ENCODE results near the gene SLC29A4.
A peak's percentile ranks its signal among the peaks of the same experiment; 100 is the strongest.
"Not testable (repeated sequence)": the region's sequence is repeated elsewhere in the genome, so short reads cannot be mapped to it uniquely, and the experiment has no call there.

Gene SLC29A4

DNA sequence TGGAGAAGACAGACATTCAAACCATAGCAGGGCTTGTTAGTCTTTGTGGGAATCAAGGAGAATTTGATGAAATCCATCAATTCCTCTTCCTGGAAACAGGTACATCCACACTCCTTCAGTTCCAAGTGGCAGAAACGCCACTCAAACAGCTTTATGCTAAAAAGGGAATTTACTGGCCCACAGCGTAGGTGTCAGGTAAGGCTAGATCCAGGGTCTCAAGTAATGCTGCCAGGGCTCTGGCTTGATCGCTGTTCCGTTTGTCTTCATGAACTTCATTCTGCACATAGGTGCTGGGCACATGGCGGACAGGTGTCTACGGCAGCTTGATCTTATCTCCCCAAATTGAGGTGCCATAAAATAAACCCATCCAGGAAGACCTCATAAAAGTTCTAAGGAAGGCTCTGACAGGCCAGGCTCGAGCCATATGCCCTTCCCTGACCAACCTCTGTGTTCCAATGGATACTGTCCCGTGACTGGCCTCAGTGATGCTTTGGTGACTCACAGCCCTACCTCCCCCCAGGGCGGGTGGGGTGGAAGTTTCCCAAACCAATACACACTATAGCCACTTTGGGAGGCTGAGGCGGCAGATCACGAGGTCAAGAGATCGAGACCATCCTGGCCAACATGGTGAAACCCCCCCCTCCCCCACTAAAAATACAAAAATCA, 12.6 kb upstream of the SLC29A4 start:
- H3K79me1 ChIP-seq (replicated peaks; ENCODE audit: low read length, poor library complexity, severe bottlenecking); H2BK12ac ChIP-seq (ENCODE audit: low read length in 2 of 2): not testable (repeated sequence)

GRCh38 chr7:5270788-5271187, 12.0 kb upstream of the SLC29A4 start:
- Histone ChIP-seq H4K91ac (ENCODE audit: low read length) (no peak overlapping the region), H4K8ac (ENCODE audit: low read length) (no peak overlapping the region), H3K4ac (ENCODE audit: low read depth in 1 of 2, low read length in 2 of 2) (no peak overlapping the region), H3K27me3 (ENCODE audit: control insufficient read depth in 1 of 2, insufficient read depth in 1 of 2, low read length in 2 of 2) (peaks cover 0 to 37% of the 10 kb centered on the region in 2 experiments), H2AK5ac (ENCODE audit: low read length, severe bottlenecking) (no peak overlapping the region), H3K27ac (ENCODE audit: low read length, poor library complexity, severe bottlenecking) (no peak overlapping the region), H3K4me3 (ENCODE audit: insufficient read depth in 1 of 2, low read depth in 1 of 2, low read length in 2 of 2) (no peak overlapping the region), H3K4me1 (ENCODE audit: control insufficient read depth, insufficient read depth, low read depth, low read length) (no peaks in the 10 kb centered on the region), H2BK5ac (ENCODE audit: low read depth, low read length, poor library complexity, severe bottlenecking) (no peak overlapping the region), H3K23ac (ENCODE audit: low read length in 2 of 2) (no peak overlapping the region), H2BK12ac (ENCODE audit: low read length in 2 of 2) (no peak overlapping the region), H3K36me3 (ENCODE audit: control insufficient read depth in 1 of 2, insufficient read depth in 2 of 2, low read depth in 1 of 2, low read length in 2 of 2) (no peaks in the 10 kb centered on the region), H2BK15ac (ENCODE audit: low read depth, poor library complexity, severe bottlenecking) (no peak overlapping the region), H3K4me2 (ENCODE audit: low read length, poor library complexity, severe bottlenecking) (no peak overlapping the region), H2BK120ac (ENCODE audit: low read depth, low read length) (no peak overlapping the region), H3K9ac (ENCODE audit: low read length) (no peak overlapping the region), H3K14ac (ENCODE audit: low read length in 2 of 2) (no peak overlapping the region), H2AFZ (ENCODE audit: low read depth, low read length) (no peak overlapping the region), H3K18ac (ENCODE audit: low read depth in 1 of 2, low read length in 2 of 2) (peak overlapping the region in 1 of 2 experiments; percentile 8), H3K79me1 (replicated peaks; ENCODE audit: low read length, poor library complexity, severe bottlenecking) (no peaks in the 10 kb centered on the region), H3K9me3 (ENCODE audit: control insufficient read depth, low read length) (no peaks in the 10 kb centered on the region)
- 83% methylated on average over 6 of the region's 6 CpGs for whole genome bisulfite sequencing
- no peak for DNase-seq

More for the DNA sequence above, 12.6 kb upstream of the SLC29A4 start:
- H4K8ac ChIP-seq (ENCODE audit: low read length); H2BK120ac ChIP-seq (ENCODE audit: low read depth, low read length); H2BK5ac ChIP-seq (ENCODE audit: low read depth, low read length, poor library complexity, severe bottlenecking); H3K4me3 ChIP-seq (ENCODE audit: insufficient read depth in 1 of 2, low read depth in 1 of 2, low read length in 2 of 2); H3K9me3 ChIP-seq (ENCODE audit: control insufficient read depth, low read length); H3K4me1 ChIP-seq (ENCODE audit: control insufficient read depth, insufficient read depth, low read depth, low read length); H4K91ac ChIP-seq (ENCODE audit: low read length); H2AK5ac ChIP-seq (ENCODE audit: low read length, severe bottlenecking); H3K4me2 ChIP-seq (ENCODE audit: low read length, poor library complexity, severe bottlenecking); H3K9ac ChIP-seq (ENCODE audit: low read length); H2BK15ac ChIP-seq (ENCODE audit: low read depth, poor library complexity, severe bottlenecking); H3K27ac ChIP-seq (ENCODE audit: low read length, poor library complexity, severe bottlenecking); H3K23ac ChIP-seq (ENCODE audit: low read length in 2 of 2); H3K14ac ChIP-seq (ENCODE audit: low read length in 2 of 2); H3K18ac ChIP-seq (ENCODE audit: low read depth in 1 of 2, low read length in 2 of 2); H2AFZ ChIP-seq (ENCODE audit: low read depth, low read length); DNase-seq; H3K36me3 ChIP-seq (ENCODE audit: control insufficient read depth in 1 of 2, insufficient read depth in 2 of 2, low read depth in 1 of 2, low read length in 2 of 2); H3K4ac ChIP-seq (ENCODE audit: low read depth in 1 of 2, low read length in 2 of 2): not testable (repeated sequence)
- WGBS = 80% methylated on average over 12 of the region's 12 CpGs
- peaks cover 1 to 44% of the 10 kb centered on the region in 2 experiments for H3K27me3 ChIP-seq (ENCODE audit: control insufficient read depth in 1 of 2, insufficient read depth in 1 of 2, low read length in 2 of 2)

DNA sequence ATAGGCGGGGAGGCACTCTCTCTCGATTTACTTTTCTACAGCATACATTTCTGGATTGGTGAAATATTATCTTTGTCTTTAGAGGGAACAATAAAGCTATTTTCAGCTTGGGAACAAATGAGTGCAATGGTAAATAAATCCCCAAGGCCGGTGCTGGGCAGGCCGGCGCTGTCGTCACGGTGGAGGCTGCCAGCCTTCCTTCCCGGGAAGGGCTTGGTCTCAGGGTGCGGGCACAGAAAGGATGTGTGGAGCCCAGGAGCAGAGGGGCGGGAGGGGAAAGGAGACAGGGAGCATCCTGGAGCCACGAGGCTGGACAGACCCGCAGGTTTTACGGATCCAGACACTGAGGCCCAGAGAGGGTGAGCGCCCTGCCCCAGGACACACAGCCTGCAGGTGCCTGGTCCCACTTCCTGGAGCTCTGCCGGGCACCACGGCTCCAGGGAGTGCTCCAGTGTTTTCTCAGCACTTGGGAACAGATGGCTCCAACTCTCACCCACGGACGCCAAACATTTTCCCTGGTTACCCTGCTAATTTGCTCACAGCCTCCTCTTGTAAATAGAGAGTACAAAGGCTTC, 8.8 kb upstream of the SLC29A4 start:
- not testable (repeated sequence) for H2BK5ac ChIP-seq (ENCODE audit: low read depth, low read length, poor library complexity, severe bottlenecking); H4K8ac ChIP-seq (ENCODE audit: low read length); H2BK12ac ChIP-seq (ENCODE audit: low read length in 2 of 2); H3K14ac ChIP-seq (ENCODE audit: low read length in 2 of 2); H3K18ac ChIP-seq (ENCODE audit: low read depth in 1 of 2, low read length in 2 of 2); H2BK120ac ChIP-seq (ENCODE audit: low read depth, low read length); H3K4me2 ChIP-seq (ENCODE audit: low read length, poor library complexity, severe bottlenecking); H3K9me3 ChIP-seq (ENCODE audit: control insufficient read depth, low read length); H3K9ac ChIP-seq (ENCODE audit: low read length); H3K4me1 ChIP-seq (ENCODE audit: control insufficient read depth, insufficient read depth, low read depth, low read length); H3K79me1 ChIP-seq (replicated peaks; ENCODE audit: low read length, poor library complexity, severe bottlenecking); H2AK5ac ChIP-seq (ENCODE audit: low read length, severe bottlenecking); H3K36me3 ChIP-seq (ENCODE audit: control insufficient read depth in 1 of 2, insufficient read depth in 2 of 2, low read depth in 1 of 2, low read length in 2 of 2); H3K23ac ChIP-seq (ENCODE audit: low read length in 2 of 2); H2AFZ ChIP-seq (ENCODE audit: low read depth, low read length); H2BK15ac ChIP-seq (ENCODE audit: low read depth, poor library complexity, severe bottlenecking); DNase-seq; H3K27ac ChIP-seq (ENCODE audit: low read length, poor library complexity, severe bottlenecking); H3K4ac ChIP-seq (ENCODE audit: low read depth in 1 of 2, low read length in 2 of 2); H3K4me3 ChIP-seq (ENCODE audit: insufficient read depth in 1 of 2, low read depth in 1 of 2, low read length in 2 of 2); H4K91ac ChIP-seq (ENCODE audit: low read length)
- H3K27me3 ChIP-seq (ENCODE audit: control insufficient read depth in 1 of 2, insufficient read depth in 1 of 2, low read length in 2 of 2) = peaks cover 5 to 38% of the 10 kb centered on the region in 2 experiments
- 92% methylated on average over 13 of the region's 18 CpGs for WGBS

GRCh38 chr7:5274441-5274840, 8.3 kb upstream of the SLC29A4 start:
- H3K36me3 ChIP-seq (ENCODE audit: control insufficient read depth in 1 of 2, insufficient read depth in 2 of 2, low read depth in 1 of 2, low read length in 2 of 2) = no peaks in the 10 kb centered on the region

More at GRCh38 chr7:5274441-5274840, 8.3 kb upstream of the SLC29A4 start:
- H3K23ac ChIP-seq (ENCODE audit: low read length in 2 of 2) = no peak overlapping the region
- no peak for DNase-seq
- no peak overlapping the region for H2AK5ac ChIP-seq (ENCODE audit: low read length, severe bottlenecking)
- no peak overlapping the region for H3K4me2 ChIP-seq (ENCODE audit: low read length, poor library complexity, severe bottlenecking)
- no peak overlapping the region for H2BK120ac ChIP-seq (ENCODE audit: low read depth, low read length)
- H3K27me3 ChIP-seq (ENCODE audit: control insufficient read depth in 1 of 2, insufficient read depth in 1 of 2, low read length in 2 of 2) = peaks cover 5 to 38% of the 10 kb centered on the region in 2 experiments
- no peaks in the 10 kb centered on the region for H3K79me1 ChIP-seq (replicated peaks; ENCODE audit: low read length, poor library complexity, severe bottlenecking)
- H2BK15ac ChIP-seq (ENCODE audit: low read depth, poor library complexity, severe bottlenecking) = no peak overlapping the region
- no peak overlapping the region for H3K18ac ChIP-seq (ENCODE audit: low read depth in 1 of 2, low read length in 2 of 2)
- H3K14ac ChIP-seq (ENCODE audit: low read length in 2 of 2) = no peak overlapping the region
- no peak overlapping the region for H3K4me3 ChIP-seq (ENCODE audit: insufficient read depth in 1 of 2, low read depth in 1 of 2, low read length in 2 of 2)
- no peak overlapping the region for H2BK12ac ChIP-seq (ENCODE audit: low read length in 2 of 2)
- no peak overlapping the region for H4K91ac ChIP-seq (ENCODE audit: low read length)
- no peak overlapping the region for H4K8ac ChIP-seq (ENCODE audit: low read length)
- WGBS = 85% methylated on average over 7 of the region's 7 CpGs
- H3K27ac ChIP-seq (ENCODE audit: low read length, poor library complexity, severe bottlenecking) = no peak overlapping the region
- H3K4me1 ChIP-seq (ENCODE audit: control insufficient read depth, insufficient read depth, low read depth, low read length) = no peaks in the 10 kb centered on the region
- no peak overlapping the region for H2AFZ ChIP-seq (ENCODE audit: low read depth, low read length)
- H3K9ac ChIP-seq (ENCODE audit: low read length) = no peak overlapping the region
- no peak overlapping the region for H3K4ac ChIP-seq (ENCODE audit: low read depth in 1 of 2, low read length in 2 of 2)
- H3K9me3 ChIP-seq (ENCODE audit: control insufficient read depth, low read length) = no peaks in the 10 kb centered on the region
- no peak overlapping the region for H2BK5ac ChIP-seq (ENCODE audit: low read depth, low read length, poor library complexity, severe bottlenecking)

Data from mesenchymal stem cell (in vitro differentiated cells and primary cell).